Ascending aorta (tissue), 2 donors: ENCODE results near the gene MET. TPM values are rescaled to one million over a fixed set of nuclear protein-coding genes. Genes with fewer than 3 reads are reported as not detected.

Experiments
- DNase-seq, 2 donors: peaks; one replicate each; pipeline ENCODE4 v3.0.0-alpha.2; 2019; ENCODE audit warnings: low spot score in 2 of 2
- H3K27ac ChIP-seq, 2 donors: fragments of 200-600 bp; sonication (generic); one replicate each; pipeline ENCODE4 v1.5.1; 2016 to 2017; ENCODE audit warnings: mild to moderate bottlenecking in 1 of 2
- H3K27me3 ChIP-seq: fragments of 200-600 bp; sonication (generic); one replicate; pipeline ENCODE4 v1.5.1; 2017
- H3K36me3 ChIP-seq, 2 donors: fragments of 200-600 bp; sonication (generic); one replicate each; pipeline ENCODE4 v1.5.1; 2016
- H3K4me1 ChIP-seq, 2 donors: fragments of 200-600 bp; sonication (generic); one replicate each; pipeline ENCODE4 v1.5.1; 2016 to 2017; ENCODE audit warnings: mild to moderate bottlenecking in 1 of 2
- H3K4me3 ChIP-seq, 2 donors: fragments of 200-600 bp; sonication (generic); one replicate each; pipeline ENCODE4 v1.5.1; 2016 to 2017; ENCODE audit warnings: mild to moderate bottlenecking in 1 of 2
- H3K9me3 ChIP-seq, 2 donors: fragments of 200-600 bp; sonication (generic); one replicate each; pipeline ENCODE4 v1.5.1; 2016
- CTCF ChIP-seq, 3 experiments: fragments of 200-600 bp in 2 of 3; fragments of 450-650 bp in 1 of 3; sonication (generic) in 2 of 3; IDR thresholded peaks; one replicate each; pipeline ENCODE4 v1.5.1; 2016 to 2019; ENCODE audit warnings: antibody characterized with exemption in 3 of 3, mild to moderate bottlenecking in 1 of 3, moderate library complexity in 1 of 3
- intact Hi-C: fragments of 100-400 bp; cut with DNase I; formaldehyde crosslinking; loops from one replicate; pipeline ENCODE4 v1.15.1; 2023
- total RNA-seq: library from RNA; depleted of rRNA; stranded (reverse); fragments of >200 nt; gene quantifications from one replicate; pipeline ENCODE4 v1.1.0, GENCODE V29; 2016

The MET gene
- total RNA-seq, 1 donor from 2014 or later, result 29.5 TPM

GRCh38 chr7:116804471-116804870 is 132.5 kb downstream of the MET start:
- Histone ChIP-seq H3K27ac (no peak overlapping the region), H3K4me3 (no peak overlapping the region), H3K27me3 (no peaks in the 10 kb centered on the region), H3K9me3 (no peaks in the 10 kb centered on the region), H3K36me3 (no peaks in the 10 kb centered on the region), H3K4me1 (peaks cover 0 to 13% of the 10 kb centered on the region in 2 donors)
- TF ChIP-seq CTCF (IDR thresholded peaks at IDR 0.05), result no peak
- DNase-seq, result no peak
- intact Hi-C loops, result no loop called here

GRCh38 chr7:116805100-116805544 is 133.1 kb downstream of the MET start:
- H3K4me1 ChIP-seq, result peaks cover 0 to 13% of the 10 kb centered on the region in 2 donors
- intact Hi-C loops, result loop anchor here (5.0 kb wide), 2 partner anchors 278 to 548 kb away; partner anchors contain the start of gene CAV1
- H3K27ac ChIP-seq, result no peak overlapping the region
- H3K4me3 ChIP-seq, result no peak overlapping the region
- H3K36me3 ChIP-seq, result no peaks in the 10 kb centered on the region
- H3K9me3 ChIP-seq, result no peaks in the 10 kb centered on the region
- H3K27me3 ChIP-seq, result no peaks in the 10 kb centered on the region
- no peak for DNase-seq
- TF ChIP-seq CTCF (IDR thresholded peaks at IDR 0.05), result no peak

- H3K36me3 ChIP-seq, result no peaks in the 10 kb centered on the region
- H3K27ac ChIP-seq, result no peak overlapping the region
- peaks cover 0 to 13% of the 10 kb centered on the region in 2 donors for H3K4me1 ChIP-seq
- DNase-seq, result no peak
- no peak overlapping the region for H3K4me3 ChIP-seq
- no peaks in the 10 kb centered on the region for H3K27me3 ChIP-seq
- no peaks in the 10 kb centered on the region for H3K9me3 ChIP-seq
- intact Hi-C loops, result loop anchor here (5.0 kb wide), 2 partner anchors 279 to 549 kb away; partner anchors contain the start of gene CAV1
- no peak for TF ChIP-seq CTCF (IDR thresholded peaks at IDR 0.05)
Measured at GRCh38 chr7:116806046-116806944, 134.3 kb downstream of the MET start.

- no peaks in the 10 kb centered on the region for H3K27me3 ChIP-seq
- intact Hi-C loops, result loop anchor here (5.0 kb wide), 2 partner anchors 280 to 550 kb away; partner anchors contain the start of gene CAV1
Measured at GRCh38 chr7:116807011-116807560, 135.1 kb downstream of the MET start.

More at GRCh38 chr7:116807011-116807560, 135.1 kb downstream of the MET start:
- H3K4me1 ChIP-seq, result peaks cover 0 to 12% of the 10 kb centered on the region in 2 donors
- no peak overlapping the region for H3K27ac ChIP-seq
- no peaks in the 10 kb centered on the region for H3K36me3 ChIP-seq
- DNase-seq, result no peak
- no peak overlapping the region for H3K4me3 ChIP-seq
- no peak for TF ChIP-seq CTCF (IDR thresholded peaks at IDR 0.05)
- H3K9me3 ChIP-seq, result no peaks in the 10 kb centered on the region
